H1 (cell line): ENCODE measurements around the gene SLC7A14.

Experiments used
- ATF3 ChIP-seq: IDR thresholded peaks from 2 replicates; pipeline ENCODE4 v1.6.1; 2011; ENCODE audit warnings: low read depth, mild to moderate bottlenecking, low read length; ENCODE audit not compliant: insufficient read depth
- CTCF ChIP-seq, 3 experiments: IDR thresholded peaks; 1 replicate in 2 of 3; 2 replicates in 1 of 3; pipeline versions ENCODE4 v1.5.1 to v1.6.1; 2011; ENCODE audit warnings: low read length in 3 of 3, mild to moderate bottlenecking in 3 of 3, inconsistent platforms in 2 of 3, low read depth in 1 of 3, moderate library complexity in 1 of 3; ENCODE audit not compliant: insufficient read depth in 1 of 3; ENCODE audit errors: control extremely low read depth in 1 of 3
- MAFK ChIP-seq: IDR thresholded peaks from 2 replicates; pipeline ENCODE4 v1.6.1; 2012; ENCODE audit warnings: low read depth, mild to moderate bottlenecking, improper control_type of control experiment, low read length
- MAX ChIP-seq: IDR thresholded peaks from 2 replicates; pipeline ENCODE4 v1.6.1; 2012; ENCODE audit warnings: inconsistent platforms
- POLR2A ChIP-seq, 2 experiments: IDR thresholded peaks; 1 replicate in 1 of 2; 2 replicates in 1 of 2; pipeline ENCODE4 v1.6.1; 2011; ENCODE audit warnings: low read depth in 2 of 2, low read length in 2 of 2, mild to moderate bottlenecking in 2 of 2; ENCODE audit errors: control extremely low read depth in 1 of 2
- POLR2AphosphoS5 ChIP-seq: IDR thresholded peaks from 2 replicates; pipeline ENCODE4 v1.6.1; 2011; ENCODE audit warnings: low read depth, low read length
- RAD21 ChIP-seq, 2 experiments: IDR thresholded peaks in 1 of 2; conservative IDR thresholded peaks in 1 of 2; 2 replicates each; pipeline ENCODE4 v1.6.1; 2011; ENCODE audit warnings: low read depth in 2 of 2, low read length in 2 of 2, improper control_type of control experiment in 1 of 2, inconsistent platforms in 1 of 2, mild to moderate bottlenecking in 1 of 2, moderate library complexity in 1 of 2
- RBBP5 ChIP-seq: IDR thresholded peaks from 2 replicates; pipeline ENCODE4 v1.7.1; 2012; ENCODE audit warnings: low read depth, mild to moderate bottlenecking, inconsistent platforms, low read length, moderate library complexity, borderline replicate concordance
- RNF2 ChIP-seq: fragments of 200-900, 300-1000 bp; sonication (generic); IDR thresholded peaks from 2 replicates; pipeline ENCODE4 v1.7.1; 2016; ENCODE audit warnings: borderline replicate concordance, low read depth, mild to moderate bottlenecking, antibody characterized with exemption, low read length; ENCODE audit not compliant: poor library complexity, severe bottlenecking; ENCODE audit errors: missing control alignments
- USF2 ChIP-seq: IDR thresholded peaks from 2 replicates; pipeline ENCODE4 v1.6.1; 2011; ENCODE audit warnings: low read length, improper control_type of control experiment
- YY1 ChIP-seq: IDR thresholded peaks from 2 replicates; pipeline ENCODE4 v1.6.1; 2011; ENCODE audit warnings: low read depth, mild to moderate bottlenecking, low read length

- no peak for TF ChIP-seq CTCF (IDR thresholded peaks at IDR 0.05; ENCODE audit: control extremely low read depth in 1 of 3, insufficient read depth in 1 of 3, low read depth in 1 of 3, low read length in 3 of 3)
- no peak for TF ChIP-seq ATF3
- TF ChIP-seq POLR2A (IDR thresholded peaks at IDR 0.05; ENCODE audit: control extremely low read depth in 1 of 2, low read depth in 2 of 2, low read length in 2 of 2), result no peak
- TF ChIP-seq RBBP5, result no peak
- no peak for TF ChIP-seq RNF2
- TF ChIP-seq MAFK, result no peak
- no peak for TF ChIP-seq POLR2AphosphoS5
- no peak for TF ChIP-seq YY1
- TF ChIP-seq RAD21 (IDR thresholded peaks at IDR 0.05 in 1 of 2, conservative IDR thresholded peaks at IDR 0.05 in 1 of 2; ENCODE audit: low read depth in 2 of 2, low read length in 2 of 2), result no peak
- TF ChIP-seq MAX, result no peak
- TF ChIP-seq USF2, result no peak
Measured at GRCh38 chr3:170553788-170554757, 31.8 kb downstream of the SLC7A14 start.
